H9 (cell line): ENCODE measurements around the gene PMPCB. TPM values are rescaled to one million over a fixed set of nuclear protein-coding genes. Genes with fewer than 3 reads are reported as not detected.

Experiments used
- DNase-seq: peaks from one replicate; pipeline ENCODE4 v3.0.0-alpha.2; 2017
- H2AFZ ChIP-seq: one replicate; pipeline ENCODE4 v1.6.1; 2013; ENCODE audit warnings: mild to moderate bottlenecking, low read length, control low read depth, moderate library complexity
- H2AK5ac ChIP-seq: 2 replicates; pipeline ENCODE4 v1.6.1; 2013; ENCODE audit warnings: low read length, control low read depth, mixed read lengths; ENCODE audit not compliant: insufficient read length
- H2BK120ac ChIP-seq: one replicate; pipeline ENCODE4 v1.6.1; 2013; ENCODE audit warnings: low read depth, mild to moderate bottlenecking, low read length, control low read depth, inconsistent platforms; ENCODE audit not compliant: poor library complexity, severe bottlenecking
- H2BK12ac ChIP-seq: 2 replicates; pipeline ENCODE4 v1.6.1; 2013; ENCODE audit warnings: low read length, control low read depth, mixed read lengths, low read depth; ENCODE audit not compliant: insufficient read length
- H2BK15ac ChIP-seq: 2 replicates; pipeline ENCODE4 v1.6.1; 2013; ENCODE audit warnings: low read depth, low read length, control low read depth
- H2BK20ac ChIP-seq: one replicate; pipeline ENCODE4 v1.6.1; 2013; ENCODE audit warnings: low read depth, mild to moderate bottlenecking, low read length, control low read depth, inconsistent platforms; ENCODE audit not compliant: poor library complexity, severe bottlenecking
- H2BK5ac ChIP-seq: 2 replicates; pipeline ENCODE4 v1.6.1; 2013; ENCODE audit warnings: low read length, control low read depth, mixed read lengths; ENCODE audit not compliant: insufficient read length
- H3K14ac ChIP-seq: 2 replicates; pipeline ENCODE4 v1.6.1; 2013; ENCODE audit warnings: low read length, control low read depth; ENCODE audit not compliant: insufficient read depth
- H3K18ac ChIP-seq: 2 replicates; pipeline ENCODE4 v1.6.1; 2013; ENCODE audit warnings: low read depth, mild to moderate bottlenecking, mixed read lengths, low read length, control low read depth; ENCODE audit not compliant: insufficient read length
- H3K23ac ChIP-seq: 2 replicates; pipeline ENCODE4 v1.6.1; 2013; ENCODE audit warnings: low read length, control low read depth, mixed read lengths, low read depth; ENCODE audit not compliant: insufficient read length
- H3K23me2 ChIP-seq: 2 replicates; pipeline ENCODE4 v1.6.1; 2013; ENCODE audit warnings: low read depth, mild to moderate bottlenecking, mixed read lengths, low read length, control low read depth; ENCODE audit not compliant: insufficient read length, poor library complexity, severe bottlenecking
- H3K27ac ChIP-seq: 2 replicates; pipeline ENCODE4 v1.5.1; 2013; ENCODE audit warnings: low read length, control low read depth, mixed read lengths, low read depth; ENCODE audit not compliant: insufficient read length
- H3K27me3 ChIP-seq: 2 replicates; pipeline ENCODE4 v1.6.1; 2013; ENCODE audit warnings: low read length, control low read depth, inconsistent platforms; ENCODE audit not compliant: insufficient read depth
- H3K4ac ChIP-seq: 2 replicates; pipeline ENCODE4 v1.6.1; 2013; ENCODE audit warnings: low read depth, mild to moderate bottlenecking, control low read depth, inconsistent platforms, low read length, moderate library complexity
- H3K4me1 ChIP-seq: 2 replicates; pipeline ENCODE4 v1.6.1; 2013; ENCODE audit warnings: low read length, control low read depth, inconsistent platforms; ENCODE audit not compliant: insufficient read depth
- H3K4me2 ChIP-seq: 2 replicates; pipeline ENCODE4 v1.6.1; 2013; ENCODE audit warnings: low read length, control low read depth, mixed read lengths; ENCODE audit not compliant: insufficient read length, insufficient read depth
- H3K56ac ChIP-seq: 2 replicates; pipeline ENCODE4 v1.6.1; 2013; ENCODE audit warnings: low read depth, mild to moderate bottlenecking, mixed read lengths, low read length, control low read depth; ENCODE audit not compliant: insufficient read length
- H3K79me1 ChIP-seq: 2 replicates; pipeline ENCODE4 v1.6.1; 2013; ENCODE audit warnings: low read depth, mild to moderate bottlenecking, moderate library complexity, low read length, control low read depth, inconsistent platforms; ENCODE audit not compliant: insufficient read depth, poor library complexity, severe bottlenecking
- H3K79me2 ChIP-seq: 2 replicates; pipeline ENCODE4 v1.6.1; 2013; ENCODE audit warnings: low read length, control low read depth, inconsistent platforms; ENCODE audit not compliant: insufficient read depth
- H3K9ac ChIP-seq: 2 replicates; pipeline ENCODE4 v1.6.1; 2013; ENCODE audit warnings: low read length, control low read depth, mixed read lengths; ENCODE audit not compliant: insufficient read length; ENCODE audit errors: extremely low read depth
- H3K9me3 ChIP-seq: one replicate; pipeline ENCODE4 v1.6.1; 2013; ENCODE audit warnings: low read depth, low read length, inconsistent platforms; ENCODE audit not compliant: control insufficient read depth
- H3T11ph ChIP-seq: one replicate; pipeline ENCODE4 v1.6.1; 2013; ENCODE audit warnings: mild to moderate bottlenecking, low read length, control low read depth, inconsistent platforms
- H4K20me1 ChIP-seq: one replicate; pipeline ENCODE4 v1.6.1; 2013; ENCODE audit not compliant: control insufficient read depth, insufficient read length, insufficient read depth
- H4K5ac ChIP-seq: 2 replicates; pipeline ENCODE4 v1.6.1; 2013; ENCODE audit warnings: low read depth, mild to moderate bottlenecking, mixed read lengths, low read length, control low read depth; ENCODE audit not compliant: insufficient read length
- H4K8ac ChIP-seq: replicated peaks from 2 replicates; pipeline ENCODE4 v1.6.1; 2013; ENCODE audit warnings: low read length, control low read depth, mixed read lengths, low read depth; ENCODE audit not compliant: insufficient read length
- H4K91ac ChIP-seq: 2 replicates; pipeline ENCODE4 v1.6.1; 2013; ENCODE audit warnings: low read depth, mild to moderate bottlenecking, moderate library complexity, mixed read lengths, low read length, control low read depth; ENCODE audit not compliant: insufficient read length
- H3K27ac Mint-ChIP-seq, 3 experiments: 2 replicates in 2 of 3; 3 replicates in 1 of 3; pipeline ENCODE4 v1.8.0; 2020 to 2021; ENCODE audit warnings: mixed read lengths in 3 of 3, mild to moderate bottlenecking in 1 of 3, moderate library complexity in 1 of 3
- H3K27me3 Mint-ChIP-seq: 2 replicates; pipeline ENCODE4 v1.8.0; 2021; ENCODE audit warnings: low read depth, mild to moderate bottlenecking, moderate library complexity, mixed read lengths
- H3K36me3 Mint-ChIP-seq, 3 experiments: 2 replicates in 2 of 3; 3 replicates in 1 of 3; pipeline ENCODE4 v1.8.0; 2020 to 2021; ENCODE audit warnings: low read depth in 3 of 3, mixed read lengths in 3 of 3; ENCODE audit not compliant: insufficient read depth in 1 of 3
- H3K4me1 Mint-ChIP-seq, 2 experiments: 2 replicates each; pipeline ENCODE4 v1.8.0; 2020; ENCODE audit warnings: mixed read lengths in 2 of 2
- H3K4me3 Mint-ChIP-seq, 2 experiments: 2 replicates in 1 of 2; 3 replicates in 1 of 2; pipeline ENCODE4 v1.8.0; 2020 to 2021; ENCODE audit warnings: mild to moderate bottlenecking in 2 of 2, mixed read lengths in 2 of 2, moderate library complexity in 1 of 2
- H3K9me3 Mint-ChIP-seq, 2 experiments: 2 replicates in 1 of 2; 3 replicates in 1 of 2; pipeline ENCODE4 v1.8.0; 2020; ENCODE audit warnings: mild to moderate bottlenecking in 2 of 2, mixed read lengths in 2 of 2, moderate library complexity in 1 of 2
- WGBS: extraction: QIAGEN DNeasy Blood & Tissue Kit; methylation state at CpG from one replicate; pipeline ENCODE4 v1.1.7; 2013; ENCODE audit warnings: missing lambda C conversion rate, low lambda C conversion rate, mixed read lengths; ENCODE audit not compliant: insufficient read length; ENCODE audit errors: extremely low coverage; 5-methylcytosine and 5-hydroxymethylcytosine counted together
- total RNA-seq: library from RNA; stranded (reverse); gene quantifications from 2 replicates; pipeline ENCODE4 v1.2.1, GENCODE V29; 2021
- TF ChIP-seq, protein P1 (sequence below): fragments of 200-600 bp; sonication (generic); conservative IDR thresholded peaks from 3 replicates; pipeline ENCODE4 v1.8.0; 2021; ENCODE audit warnings: antibody characterized with exemption, mild to moderate bottlenecking

The PMPCB gene
- total RNA-seq, 1 experiment from 2014 or later = 90.6 TPM

DNA sequence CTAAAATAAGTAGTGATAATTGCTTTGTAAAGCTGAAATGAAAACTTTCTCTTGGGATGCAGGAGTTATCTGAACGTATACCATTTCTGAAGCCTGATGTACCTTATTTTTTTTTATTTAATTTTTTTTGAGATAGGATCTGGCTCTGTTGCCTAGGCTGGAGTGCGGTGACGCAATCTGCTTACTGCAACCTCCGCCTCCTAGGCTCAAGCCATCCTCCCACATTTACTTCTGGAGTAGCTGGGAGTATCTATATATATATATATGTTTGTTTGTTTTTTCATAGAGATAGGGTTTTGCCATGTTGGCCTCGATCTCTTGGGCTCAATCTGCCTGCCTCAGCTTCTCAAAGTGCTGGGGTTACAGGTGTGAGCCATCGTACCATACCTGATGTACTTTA lies 2.4 kb downstream of the PMPCB start:
- H3K79me2 ChIP-seq = peaks cover 4% of the 10 kb centered on the region; the same call in 1 of the 2 replicates
- H3K9ac ChIP-seq = no peak overlapping the region
- H4K8ac ChIP-seq = no peak overlapping the region
- H3K27me3 ChIP-seq = no peaks in the 10 kb centered on the region
- no peak overlapping the region for H3K23ac ChIP-seq
- no peak overlapping the region for H3K18ac ChIP-seq
- H2BK15ac ChIP-seq = no peak overlapping the region
- no peak overlapping the region for H3K4me2 ChIP-seq
- no peak overlapping the region for H2AFZ ChIP-seq
- no peak for DNase-seq
- H2AK5ac ChIP-seq = no peak overlapping the region
- Mint-ChIP-seq H3K27ac (no peak overlapping the region), H3K4me3 (no peak overlapping the region), H3K27me3 (no peaks in the 10 kb centered on the region), H3K4me1 (peaks cover 14 to 16% of the 10 kb centered on the region in 2 experiments), H3K36me3 (peaks cover 21 to 55% (median 53%) of the 10 kb centered on the region in 3 experiments; a peak in 6 of 7 replicates), H3K9me3 (no peaks in the 10 kb centered on the region)
- no peak overlapping the region for H2BK20ac ChIP-seq
- TF ChIP-seq, protein P1, sequence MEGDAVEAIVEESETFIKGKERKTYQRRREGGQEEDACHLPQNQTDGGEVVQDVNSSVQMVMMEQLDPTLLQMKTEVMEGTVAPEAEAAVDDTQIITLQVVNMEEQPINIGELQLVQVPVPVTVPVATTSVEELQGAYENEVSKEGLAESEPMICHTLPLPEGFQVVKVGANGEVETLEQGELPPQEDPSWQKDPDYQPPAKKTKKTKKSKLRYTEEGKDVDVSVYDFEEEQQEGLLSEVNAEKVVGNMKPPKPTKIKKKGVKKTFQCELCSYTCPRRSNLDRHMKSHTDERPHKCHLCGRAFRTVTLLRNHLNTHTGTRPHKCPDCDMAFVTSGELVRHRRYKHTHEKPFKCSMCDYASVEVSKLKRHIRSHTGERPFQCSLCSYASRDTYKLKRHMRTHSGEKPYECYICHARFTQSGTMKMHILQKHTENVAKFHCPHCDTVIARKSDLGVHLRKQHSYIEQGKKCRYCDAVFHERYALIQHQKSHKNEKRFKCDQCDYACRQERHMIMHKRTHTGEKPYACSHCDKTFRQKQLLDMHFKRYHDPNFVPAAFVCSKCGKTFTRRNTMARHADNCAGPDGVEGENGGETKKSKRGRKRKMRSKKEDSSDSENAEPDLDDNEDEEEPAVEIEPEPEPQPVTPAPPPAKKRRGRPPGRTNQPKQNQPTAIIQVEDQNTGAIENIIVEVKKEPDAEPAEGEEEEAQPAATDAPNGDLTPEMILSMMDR = no peak
- H3K4me1 ChIP-seq = no peaks in the 10 kb centered on the region
- no peak overlapping the region for H4K5ac ChIP-seq
- no peaks in the 10 kb centered on the region for H3K9me3 ChIP-seq
- no peak overlapping the region for H3K4ac ChIP-seq
- H3K27ac ChIP-seq = no peak overlapping the region
- no peaks in the 10 kb centered on the region for H4K20me1 ChIP-seq
- H3K23me2 ChIP-seq = peaks cover 4% of the 10 kb centered on the region
- no peak overlapping the region for H3K14ac ChIP-seq
- H4K91ac ChIP-seq = no peak overlapping the region
- no CpG with 5 or more reads among the region's 6 CpGs for WGBS
- peaks cover 7% of the 10 kb centered on the region for H3K79me1 ChIP-seq
- H2BK12ac ChIP-seq = no peak overlapping the region
- H3T11ph ChIP-seq = no peak overlapping the region
- H2BK5ac ChIP-seq = no peak overlapping the region
- H3K56ac ChIP-seq = no peak overlapping the region
- H2BK120ac ChIP-seq = no peak overlapping the region
